Activated T-cell treated with anti-CD3 and anti-CD28 coated beads for 4 hours (primary cell): ENCODE data around the gene ST3GAL6.
"Not testable (repeated sequence)": the region's sequence is repeated elsewhere in the genome, so short reads cannot be mapped to it uniquely, and the experiment has no call there.

Experiments used
- DNase-seq: peaks from one replicate; pipeline ENCODE4 v3.0.0-alpha.2; 2020

The ST3GAL6 gene

DNA sequence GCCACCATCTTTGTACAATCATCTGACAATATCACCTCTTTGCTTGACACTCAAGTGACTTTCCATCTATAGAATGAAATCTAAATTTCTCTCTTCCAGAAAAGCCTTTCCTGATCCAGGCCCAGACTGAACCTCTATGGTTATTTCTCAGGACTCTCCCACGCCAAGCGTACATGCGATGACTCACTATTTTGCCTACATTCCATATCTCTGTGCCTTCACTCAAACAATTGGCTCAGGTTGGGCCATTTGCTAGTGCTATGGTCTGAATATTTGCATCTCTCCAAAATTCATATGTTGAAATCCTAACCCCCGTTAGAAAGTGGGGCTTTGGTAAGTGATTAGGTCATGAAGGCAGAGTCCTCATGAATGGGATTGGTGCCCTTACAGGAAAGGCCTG is 43.9 kb downstream of the ST3GAL6 start:
- DNase-seq, result no peak

DNA sequence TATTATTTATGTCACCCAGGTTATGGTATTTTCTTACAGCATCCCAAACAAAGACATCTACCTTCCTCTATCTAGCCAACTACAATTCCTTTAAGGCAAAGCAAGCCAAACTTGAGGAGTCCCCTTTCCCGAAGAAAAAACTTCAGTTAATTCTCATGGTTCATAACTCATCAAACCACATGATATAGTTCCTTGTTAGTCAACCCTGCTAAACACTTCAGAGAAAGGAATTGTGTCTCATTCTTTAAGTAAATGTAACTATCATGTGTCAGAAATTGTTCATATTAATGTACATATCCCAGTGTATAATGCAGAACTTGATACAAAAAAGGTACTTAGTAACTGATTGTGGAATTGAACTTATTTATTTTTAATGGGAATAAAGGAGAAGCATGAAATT is 44.4 kb downstream of the ST3GAL6 start:
- no peak for DNase-seq

DNA sequence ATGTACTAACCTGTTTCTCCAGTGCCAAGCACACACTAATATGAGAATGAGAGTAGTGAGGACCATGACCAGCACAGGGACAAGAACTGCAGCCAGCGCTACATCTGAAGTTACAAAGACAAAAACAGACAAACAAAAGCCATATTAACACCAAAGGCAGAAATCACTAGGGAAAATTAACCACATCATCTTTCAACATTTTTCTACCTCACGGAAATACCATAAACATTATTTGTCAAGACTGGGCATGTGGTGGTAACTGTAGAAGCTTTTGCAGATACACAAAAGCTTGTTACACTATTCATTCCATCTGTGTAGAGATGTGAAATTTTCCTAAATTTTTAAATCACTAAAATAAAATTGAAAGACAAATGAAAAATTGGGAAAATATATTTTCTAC is 44.9 kb downstream of the ST3GAL6 start:
- no peak for DNase-seq

DNA sequence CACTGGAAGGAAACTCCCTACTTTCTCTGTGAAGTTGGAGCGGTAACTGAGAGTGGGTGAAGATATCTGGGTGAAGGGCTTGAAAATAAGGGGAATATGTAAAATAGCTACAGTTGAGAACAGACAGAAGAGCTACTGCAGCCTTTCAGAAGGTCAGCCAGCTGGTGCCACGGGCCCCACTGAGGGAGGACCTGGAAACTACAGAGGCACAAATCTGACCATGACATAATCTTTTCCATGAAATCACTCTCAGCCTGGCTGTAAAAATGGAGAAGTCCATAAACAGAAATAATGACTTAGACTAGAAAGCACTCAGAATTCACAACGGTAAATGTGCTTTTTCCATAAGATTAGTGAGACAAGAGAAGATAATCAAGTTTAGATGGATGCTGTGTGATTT is 46.4 kb downstream of the ST3GAL6 start:
- DNase-seq, result no peak

DNA sequence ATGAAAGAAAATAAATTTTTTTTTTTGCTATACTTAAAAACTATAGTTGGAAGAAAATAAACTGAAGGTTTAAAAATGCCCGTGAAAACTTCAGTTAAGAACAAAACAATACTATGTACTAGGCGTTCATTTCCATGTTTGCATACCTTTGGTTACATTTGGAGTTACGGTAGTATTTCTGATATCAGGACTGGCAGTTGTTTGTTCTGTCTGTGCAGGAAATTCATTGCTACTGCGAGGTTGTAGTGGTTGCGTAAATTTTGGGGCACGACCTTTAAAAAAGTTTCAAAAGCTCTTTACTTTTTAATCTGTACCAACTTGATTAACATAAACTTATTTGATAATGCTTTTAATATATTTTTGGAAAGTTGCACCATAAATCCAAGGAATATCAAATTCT is 47.9 kb downstream of the ST3GAL6 start:
- DNase-seq, result no peak

DNA sequence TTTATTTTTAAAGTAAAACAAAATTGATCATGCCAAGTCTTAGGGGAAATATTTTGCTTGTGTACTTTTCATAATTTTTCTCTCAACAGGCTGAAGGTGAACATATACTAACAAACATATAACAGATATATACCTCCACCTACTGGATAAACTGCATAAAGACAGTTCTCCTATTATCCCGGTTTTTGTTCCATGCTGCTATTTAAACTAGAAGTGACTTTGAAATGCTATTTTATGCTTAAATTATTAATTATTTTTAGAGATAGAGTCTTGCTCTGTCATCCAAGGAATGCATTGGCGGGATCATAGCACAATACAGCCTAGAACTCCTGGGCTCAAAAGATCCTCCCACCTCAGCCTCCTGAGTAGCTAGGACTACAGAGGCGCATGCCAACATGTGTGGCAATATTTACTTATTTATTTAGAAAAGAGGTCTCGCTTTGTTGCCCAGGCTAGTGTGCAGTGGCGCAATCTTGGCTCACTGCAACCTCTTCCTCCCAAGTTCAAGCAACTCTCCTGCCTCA is 49.8 kb downstream of the ST3GAL6 start:
- no peak for DNase-seq

DNA sequence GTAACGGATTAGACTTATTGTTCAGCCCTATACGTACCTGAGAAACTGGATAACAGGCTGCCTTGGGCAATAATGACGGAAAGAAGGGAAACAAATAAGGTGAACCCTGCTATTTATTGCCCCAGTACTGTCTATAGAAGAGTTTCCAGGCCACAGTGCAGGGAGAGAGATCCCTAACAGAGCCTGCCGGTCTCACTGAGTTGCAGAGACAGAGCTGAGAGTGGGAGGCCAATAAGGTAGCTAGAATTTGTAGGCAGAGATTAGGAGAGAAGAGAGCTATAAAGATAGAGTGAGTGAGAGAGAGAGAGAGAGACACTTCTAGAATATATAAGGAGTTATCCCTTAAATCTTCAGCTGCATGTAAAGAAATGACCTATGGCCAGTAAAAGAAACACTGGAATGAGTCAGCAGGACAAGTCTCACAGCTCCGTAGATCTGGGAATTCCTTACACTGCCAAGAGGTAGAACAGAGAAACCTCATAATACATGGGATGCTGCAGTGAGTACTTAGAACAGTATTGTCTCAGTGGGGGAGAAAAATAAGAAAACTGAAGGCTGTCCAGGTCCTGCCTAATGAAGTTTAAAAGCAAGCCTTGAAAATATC is 51.8 kb downstream of the ST3GAL6 start:
- DNase-seq, result no peak

DNA sequence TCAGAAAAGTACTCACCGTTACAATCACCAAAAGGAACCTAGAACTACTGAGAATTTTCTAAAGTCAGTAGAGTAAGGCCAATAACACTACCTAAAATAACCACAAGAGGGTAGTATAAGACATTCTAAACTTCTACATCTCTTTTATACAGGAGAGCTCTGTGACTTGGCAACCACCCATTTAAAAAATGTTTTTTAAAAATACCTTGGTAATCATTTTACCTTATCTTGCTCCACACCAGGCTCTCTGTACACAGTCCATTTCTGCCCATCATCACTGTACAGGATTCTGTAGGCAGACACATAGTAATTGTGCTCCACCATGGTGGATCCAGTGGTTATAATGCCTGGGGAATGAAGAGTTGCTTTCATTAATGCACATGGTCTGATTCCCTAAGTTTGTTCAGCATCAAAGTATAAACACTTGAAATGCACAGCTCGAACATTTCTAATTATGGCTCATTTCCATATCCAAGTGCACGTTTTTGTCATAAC is 54.5 kb downstream of the ST3GAL6 start:
- no peak for DNase-seq

DNA sequence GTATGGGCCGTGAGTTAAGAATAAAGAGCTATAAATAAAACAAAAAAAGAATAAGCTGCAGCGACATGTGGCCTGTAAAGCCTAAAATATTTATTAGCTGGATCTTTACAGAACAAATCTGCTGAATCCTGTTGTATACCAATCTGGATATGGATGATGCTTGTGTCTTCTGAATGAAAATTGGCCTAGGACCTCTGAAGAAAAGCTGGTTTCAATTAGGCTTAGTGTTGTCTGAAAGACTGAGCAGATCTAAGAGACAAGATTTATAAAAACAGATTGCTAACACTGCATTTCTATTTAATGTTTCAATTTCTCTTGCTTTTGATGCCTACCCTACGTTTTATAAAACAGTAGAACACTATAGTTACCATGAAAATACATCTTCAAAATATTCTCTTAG is 57.9 kb downstream of the ST3GAL6 start:
- no peak for DNase-seq

DNA sequence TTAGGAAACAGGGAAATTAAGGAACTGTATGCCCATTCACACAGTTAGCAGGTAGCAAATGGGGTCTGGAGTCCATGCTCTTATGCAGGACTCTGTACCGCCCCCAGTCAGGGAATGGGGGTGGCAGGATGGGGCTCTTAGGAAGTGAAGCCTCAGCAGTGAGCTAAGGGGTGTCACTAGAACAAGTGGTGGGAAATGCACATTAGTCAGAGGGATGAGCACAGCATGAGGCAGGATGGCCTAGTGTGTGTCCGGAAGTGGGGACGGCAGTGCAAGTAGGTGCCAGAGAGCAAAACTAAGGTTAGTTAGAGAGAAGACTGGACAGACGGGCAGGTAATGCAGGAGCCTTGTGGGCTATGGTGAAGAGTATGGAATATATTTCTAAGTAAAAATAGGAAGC is 60.7 kb downstream of the ST3GAL6 start:
- no peak for DNase-seq

DNA sequence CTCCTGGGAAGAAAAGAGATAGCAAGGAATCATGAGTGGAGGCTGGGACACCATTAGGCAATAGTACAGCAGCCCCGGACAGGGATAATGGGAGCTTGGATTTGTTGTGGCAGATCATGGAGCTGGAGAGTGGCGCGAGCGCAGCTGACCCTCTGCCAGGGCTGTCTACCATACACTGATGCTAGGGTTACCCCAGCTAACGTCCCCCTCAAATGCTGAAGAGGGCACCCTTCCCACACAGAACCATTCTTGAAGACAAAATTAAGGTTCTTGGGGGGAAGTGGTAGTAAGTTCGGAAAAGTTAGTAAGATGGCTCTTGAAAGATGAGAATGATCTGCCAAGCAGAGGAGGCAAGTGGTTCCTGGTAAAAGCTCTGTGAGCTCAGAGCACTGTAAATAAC is 61.1 kb downstream of the ST3GAL6 start:
- no peak for DNase-seq

DNA sequence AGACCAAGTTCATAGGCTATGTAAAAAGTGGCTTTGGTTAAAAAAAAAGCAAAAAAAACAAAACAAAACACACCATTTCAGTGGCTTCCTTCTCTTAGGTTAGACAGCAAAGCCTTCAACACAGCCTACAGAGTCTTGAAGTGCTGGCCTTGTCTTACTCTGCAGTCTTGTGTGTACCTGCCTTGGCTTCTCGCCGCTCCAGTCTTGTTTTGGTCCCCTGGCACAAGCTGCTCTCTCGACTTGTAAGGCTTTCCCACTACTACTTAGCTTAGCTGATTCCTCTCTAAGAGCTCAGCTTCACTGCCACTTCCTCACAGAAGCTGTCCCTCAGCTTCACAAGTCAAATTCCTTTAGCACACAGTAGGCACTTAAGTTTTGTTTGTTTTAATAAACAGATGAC is 63.0 kb downstream of the ST3GAL6 start:
- no peak for DNase-seq

DNA sequence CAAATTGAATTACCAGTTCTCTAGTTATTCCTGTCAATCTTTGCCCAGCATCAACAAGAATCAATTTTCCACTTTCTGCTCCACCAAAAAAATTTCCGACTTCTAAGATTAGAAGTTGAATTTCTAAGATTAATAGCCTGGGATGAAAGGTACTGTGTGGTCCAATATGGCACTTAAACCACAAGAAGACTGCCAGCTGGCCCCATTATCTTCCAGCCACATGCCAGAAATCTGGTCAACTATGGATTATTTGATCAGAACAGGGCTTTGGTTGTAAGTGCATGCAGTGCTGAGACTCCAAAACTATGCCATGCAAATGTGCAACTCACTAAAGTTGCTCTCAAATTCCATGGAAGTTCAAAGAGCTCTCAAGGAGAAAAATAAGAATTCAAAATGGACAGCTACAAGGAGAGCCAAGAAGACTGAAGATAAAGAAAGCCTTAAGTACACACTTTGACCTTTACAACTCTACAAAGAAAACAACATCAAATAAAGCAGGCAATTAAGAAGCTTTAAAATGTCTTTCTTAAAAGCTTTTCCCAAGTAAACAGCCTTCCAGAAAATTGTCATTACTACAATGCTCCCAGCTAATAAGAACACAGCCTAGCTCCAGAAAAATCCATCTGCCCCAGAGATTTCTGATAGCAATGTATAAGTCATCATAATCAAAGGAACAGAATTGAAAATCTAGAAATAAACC is 64.2 kb downstream of the ST3GAL6 start:
- no peak for DNase-seq

DNA sequence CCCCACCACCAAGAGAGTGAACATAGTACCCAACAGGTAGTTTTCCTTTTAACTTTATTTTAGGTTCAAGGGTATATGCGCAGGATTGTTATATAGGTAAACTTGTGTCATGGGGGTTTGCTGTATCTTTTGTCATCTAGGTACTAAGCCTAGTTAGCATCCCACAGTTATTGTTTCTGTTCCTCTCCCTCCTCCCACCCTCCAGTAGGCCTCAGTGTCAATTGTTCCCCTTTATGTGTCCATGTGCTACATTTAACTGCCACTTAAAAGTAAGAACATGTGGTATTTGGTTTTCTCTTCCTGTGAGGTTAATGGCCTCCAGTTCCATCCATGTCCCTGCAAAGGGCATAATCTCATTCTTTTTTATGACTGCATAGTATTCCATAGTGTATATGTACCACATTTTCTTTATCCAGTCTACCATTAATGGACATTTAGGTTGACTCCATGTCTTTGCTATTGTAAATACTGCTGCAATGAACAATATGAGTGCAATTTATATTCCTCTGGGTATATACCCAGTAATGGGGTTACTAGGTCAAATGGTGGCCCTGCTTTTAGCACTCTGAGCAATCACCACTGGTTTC is 66.2 kb downstream of the ST3GAL6 start:
- DNase-seq, result no peak

DNA sequence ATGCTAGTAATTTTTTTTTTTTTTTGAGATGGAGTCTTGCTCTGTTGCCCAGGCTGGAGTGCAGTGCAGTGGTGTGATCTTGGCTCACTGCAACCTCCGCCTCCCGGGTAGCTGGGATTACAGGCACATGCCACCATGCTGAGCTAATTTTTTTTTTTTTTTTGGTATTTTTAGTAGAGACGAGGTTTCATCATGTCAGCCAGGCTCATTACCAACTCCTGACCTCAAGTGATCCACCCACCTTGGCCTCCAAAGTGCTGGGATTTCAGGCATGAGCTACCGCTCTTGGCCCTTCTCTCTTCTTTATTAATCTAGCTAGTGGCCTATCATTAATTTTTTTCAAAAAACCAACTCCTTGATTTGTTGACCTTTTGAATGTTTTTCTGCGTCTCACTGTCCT is 67.9 kb downstream of the ST3GAL6 start:
- not testable (repeated sequence) for DNase-seq

DNA sequence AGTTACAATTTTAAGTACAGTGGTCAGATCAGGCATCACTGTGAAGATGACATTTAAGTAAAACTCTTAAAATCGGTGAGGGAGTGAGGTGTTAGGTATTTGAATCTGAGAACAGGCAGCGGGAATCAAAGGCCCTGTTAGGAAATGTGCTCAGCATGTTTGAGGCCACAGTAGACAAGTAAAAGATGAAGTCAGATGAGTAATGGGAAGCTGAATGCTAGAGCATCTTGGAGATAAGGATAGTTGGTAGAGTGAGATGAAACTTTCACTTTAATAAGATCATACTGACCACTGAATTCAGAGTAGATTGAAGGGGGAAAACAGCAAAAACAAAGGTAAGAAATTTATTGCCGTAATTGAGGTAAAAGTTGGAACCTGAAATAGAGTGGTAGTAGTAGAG is 76.7 kb downstream of the ST3GAL6 start:
- no peak for DNase-seq

DNA sequence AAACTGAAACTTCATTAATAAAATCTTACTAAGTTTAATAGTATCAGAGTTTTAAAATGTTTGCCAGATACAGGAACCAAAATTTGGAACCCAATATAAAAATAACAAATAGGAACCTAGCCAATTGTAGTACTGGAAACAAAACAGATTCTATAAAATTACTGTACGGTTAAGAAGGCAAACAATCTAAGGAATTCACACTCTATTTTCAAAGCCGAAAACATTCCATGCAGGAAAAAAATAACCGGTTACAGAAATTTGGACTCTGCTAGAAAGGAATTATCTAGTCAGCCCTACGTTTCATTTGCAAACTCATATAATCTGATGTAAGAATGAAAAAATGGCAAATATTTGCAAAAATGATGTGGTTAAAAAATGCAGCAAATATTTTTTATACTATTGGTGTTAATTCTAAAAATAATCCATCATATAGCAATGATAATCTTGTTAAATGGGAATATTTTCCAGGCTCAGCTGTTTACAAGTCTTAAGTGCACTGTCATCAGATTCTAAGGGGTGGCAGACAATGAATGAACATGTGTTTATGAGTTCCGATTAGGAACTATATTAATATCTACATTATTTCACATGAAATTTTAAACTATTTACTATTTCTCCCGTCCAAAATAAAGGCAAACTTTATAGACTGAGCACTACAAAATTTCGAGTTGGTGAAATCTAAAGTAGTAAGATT is 80.3 kb downstream of the ST3GAL6 start:
- DNase-seq, result no peak
